ENCODE data around the gene FCRL5.
A peak's percentile ranks its signal among the peaks of the same experiment; 100 is the strongest.

FCRL5 gene

GRCh38 chr1:157539568-157539967 lies 12.7 kb downstream of the FCRL5 start:
- CTCF ChIA-PET, result no interaction called here

GRCh38 chr1:157532569-157532968 lies 19.7 kb downstream of the FCRL5 start:
- DNase-seq, result no peak
- Histone ChIP-seq H3K27ac (ENCODE audit: insufficient read depth in 1 of 2, low read depth in 1 of 2, low read length in 2 of 2, poor library complexity in 1 of 2, severe bottlenecking in 2 of 2) (no peak overlapping the region), H3K36me3 (ENCODE audit: control insufficient read depth in 4 of 4, insufficient read depth in 4 of 4, low read length in 3 of 4) (no peaks in the 10 kb centered on the region), H3K9me3 (ENCODE audit: control extremely low read depth in 1 of 5, control insufficient read depth in 4 of 5, insufficient read depth in 2 of 5, low read depth in 1 of 5, low read length in 4 of 5) (no peaks in the 10 kb centered on the region), H3K27me3 (replicated peaks in 2 of 5; ENCODE audit: control insufficient read depth in 4 of 5, insufficient read depth in 5 of 5, low read length in 4 of 5) (peaks cover 0 to 4% (median 2%) of the 10 kb centered on the region in 5 experiments), H3K4me3 (ENCODE audit: control insufficient read depth in 1 of 7, extremely low read depth in 1 of 7, insufficient read depth in 4 of 7, low read depth in 2 of 7, low read length in 6 of 7) (no peak overlapping the region), H3K4me1 (ENCODE audit: control extremely low read depth in 1 of 4, control insufficient read depth in 4 of 4, insufficient read depth in 4 of 4, low read length in 3 of 4) (no peaks in the 10 kb centered on the region)
- CTCF ChIA-PET, result no interaction called here
- no CpG with 5 or more reads among the region's 3 CpGs for WGBS (ENCODE audit: insufficient coverage)
- POLR2A ChIA-PET, result no interaction called here

More at GRCh38 chr1:157539568-157539967, 12.7 kb downstream of the FCRL5 start:
- peak in 1 of 3 donors; percentile 9 for DNase-seq
- Histone ChIP-seq H3K4me1 (ENCODE audit: control extremely low read depth in 1 of 4, control insufficient read depth in 4 of 4, insufficient read depth in 4 of 4, low read length in 3 of 4) (no peaks in the 10 kb centered on the region), H3K27ac (ENCODE audit: insufficient read depth in 1 of 2, low read depth in 1 of 2, low read length in 2 of 2, poor library complexity in 1 of 2, severe bottlenecking in 2 of 2) (no peak overlapping the region), H3K27me3 (replicated peaks in 2 of 5; ENCODE audit: control insufficient read depth in 4 of 5, insufficient read depth in 5 of 5, low read length in 4 of 5) (peaks cover 0 to 5% (median 3%) of the 10 kb centered on the region in 5 experiments), H3K9me3 (ENCODE audit: control extremely low read depth in 1 of 5, control insufficient read depth in 4 of 5, insufficient read depth in 2 of 5, low read depth in 1 of 5, low read length in 4 of 5) (peaks cover 0 to 4% (median 0%) of the 10 kb centered on the region in 5 experiments), H3K4me3 (ENCODE audit: control insufficient read depth in 1 of 7, extremely low read depth in 1 of 7, insufficient read depth in 4 of 7, low read depth in 2 of 7, low read length in 6 of 7) (no peak overlapping the region), H3K36me3 (ENCODE audit: control insufficient read depth in 4 of 4, insufficient read depth in 4 of 4, low read length in 3 of 4) (no peaks in the 10 kb centered on the region)
- POLR2A ChIA-PET, result no interaction called here

GRCh38 chr1:157523774-157524493 lies 28.4 kb downstream of the FCRL5 start:
- WGBS (ENCODE audit: insufficient coverage), result 95% methylated on average over 4 of the region's 5 CpGs
- H3K27ac ChIP-seq (ENCODE audit: insufficient read depth in 1 of 2, low read depth in 1 of 2, low read length in 2 of 2, poor library complexity in 1 of 2, severe bottlenecking in 2 of 2), result no peak overlapping the region
- H3K4me1 ChIP-seq (ENCODE audit: control extremely low read depth in 1 of 4, control insufficient read depth in 4 of 4, insufficient read depth in 4 of 4, low read length in 3 of 4), result no peaks in the 10 kb centered on the region
- no peak for DNase-seq
- H3K9me3 ChIP-seq (ENCODE audit: control extremely low read depth in 1 of 5, control insufficient read depth in 4 of 5, insufficient read depth in 2 of 5, low read depth in 1 of 5, low read length in 4 of 5), result no peaks in the 10 kb centered on the region
- peaks cover 0 to 4% (median 0%) of the 10 kb centered on the region in 5 experiments for H3K27me3 ChIP-seq (replicated peaks in 2 of 5; ENCODE audit: control insufficient read depth in 4 of 5, insufficient read depth in 5 of 5, low read length in 4 of 5)
- no peak overlapping the region for H3K4me3 ChIP-seq (ENCODE audit: control insufficient read depth in 1 of 7, extremely low read depth in 1 of 7, insufficient read depth in 4 of 7, low read depth in 2 of 7, low read length in 6 of 7)
- ChIA-PET POLR2A (no interaction called here), CTCF (no interaction called here)
- H3K36me3 ChIP-seq (ENCODE audit: control insufficient read depth in 4 of 4, insufficient read depth in 4 of 4, low read length in 3 of 4), result no peaks in the 10 kb centered on the region

- ChIA-PET POLR2A (no interaction called here), CTCF (no interaction called here)
- peaks cover 0 to 4% (median 0%) of the 10 kb centered on the region in 5 experiments for H3K27me3 ChIP-seq (replicated peaks in 2 of 5; ENCODE audit: control insufficient read depth in 4 of 5, insufficient read depth in 5 of 5, low read length in 4 of 5)
- H3K4me1 ChIP-seq (ENCODE audit: control extremely low read depth in 1 of 4, control insufficient read depth in 4 of 4, insufficient read depth in 4 of 4, low read length in 3 of 4), result no peaks in the 10 kb centered on the region
- no peaks in the 10 kb centered on the region for H3K36me3 ChIP-seq (ENCODE audit: control insufficient read depth in 4 of 4, insufficient read depth in 4 of 4, low read length in 3 of 4)
- WGBS (ENCODE audit: insufficient coverage), result 95% methylated on average over 6 of the region's 10 CpGs
- no peak overlapping the region for H3K4me3 ChIP-seq (ENCODE audit: control insufficient read depth in 1 of 7, extremely low read depth in 1 of 7, insufficient read depth in 4 of 7, low read depth in 2 of 7, low read length in 6 of 7)
- DNase-seq, result no peak
- H3K9me3 ChIP-seq (ENCODE audit: control extremely low read depth in 1 of 5, control insufficient read depth in 4 of 5, insufficient read depth in 2 of 5, low read depth in 1 of 5, low read length in 4 of 5), result no peaks in the 10 kb centered on the region
- no peak overlapping the region for H3K27ac ChIP-seq (ENCODE audit: insufficient read depth in 1 of 2, low read depth in 1 of 2, low read length in 2 of 2, poor library complexity in 1 of 2, severe bottlenecking in 2 of 2)
These were observed 31.3 kb downstream of the FCRL5 start for GRCh38 chr1:157521056-157521455.

- Histone ChIP-seq H3K4me3 (ENCODE audit: control insufficient read depth in 1 of 7, extremely low read depth in 1 of 7, insufficient read depth in 4 of 7, low read depth in 2 of 7, low read length in 6 of 7) (no peak overlapping the region), H3K27me3 (replicated peaks in 2 of 5; ENCODE audit: control insufficient read depth in 4 of 5, insufficient read depth in 5 of 5, low read length in 4 of 5) (peaks cover 0 to 4% (median 0%) of the 10 kb centered on the region in 5 experiments), H3K4me1 (ENCODE audit: control extremely low read depth in 1 of 4, control insufficient read depth in 4 of 4, insufficient read depth in 4 of 4, low read length in 3 of 4) (no peaks in the 10 kb centered on the region), H3K27ac (ENCODE audit: insufficient read depth in 1 of 2, low read depth in 1 of 2, low read length in 2 of 2, poor library complexity in 1 of 2, severe bottlenecking in 2 of 2) (no peak overlapping the region), H3K9me3 (ENCODE audit: control extremely low read depth in 1 of 5, control insufficient read depth in 4 of 5, insufficient read depth in 2 of 5, low read depth in 1 of 5, low read length in 4 of 5) (no peaks in the 10 kb centered on the region), H3K36me3 (ENCODE audit: control insufficient read depth in 4 of 4, insufficient read depth in 4 of 4, low read length in 3 of 4) (no peaks in the 10 kb centered on the region)
- WGBS (ENCODE audit: insufficient coverage), result over 99% methylated on average over 18 of the region's 20 CpGs
- ChIA-PET POLR2A (no interaction called here), CTCF (no interaction called here)
- DNase-seq, result no peak
These were observed 31.9 kb downstream of the FCRL5 start for GRCh38 chr1:157520386-157520935.

GRCh38 chr1:157519451-157519850 lies 32.9 kb downstream of the FCRL5 start:
- no peaks in the 10 kb centered on the region for H3K9me3 ChIP-seq (ENCODE audit: control extremely low read depth in 1 of 5, control insufficient read depth in 4 of 5, insufficient read depth in 2 of 5, low read depth in 1 of 5, low read length in 4 of 5)
- ChIA-PET CTCF (interaction anchor here (0.6 kb wide), 1 partner anchor 382 kb away, joined by 3 read pairs; no protein-coding TSS in a partner anchor), POLR2A (no interaction called here)
- H3K27ac ChIP-seq (ENCODE audit: insufficient read depth in 1 of 2, low read depth in 1 of 2, low read length in 2 of 2, poor library complexity in 1 of 2, severe bottlenecking in 2 of 2), result no peak overlapping the region
- no peaks in the 10 kb centered on the region for H3K4me1 ChIP-seq (ENCODE audit: control extremely low read depth in 1 of 4, control insufficient read depth in 4 of 4, insufficient read depth in 4 of 4, low read length in 3 of 4)
- peaks cover 0 to 4% (median 0%) of the 10 kb centered on the region in 5 experiments for H3K27me3 ChIP-seq (replicated peaks in 2 of 5; ENCODE audit: control insufficient read depth in 4 of 5, insufficient read depth in 5 of 5, low read length in 4 of 5)
- 100% methylated on average over 2 of the region's 2 CpGs for WGBS (ENCODE audit: insufficient coverage)
- no peak overlapping the region for H3K4me3 ChIP-seq (ENCODE audit: control insufficient read depth in 1 of 7, extremely low read depth in 1 of 7, insufficient read depth in 4 of 7, low read depth in 2 of 7, low read length in 6 of 7)
- DNase-seq, result no peak
- H3K36me3 ChIP-seq (ENCODE audit: control insufficient read depth in 4 of 4, insufficient read depth in 4 of 4, low read length in 3 of 4), result no peaks in the 10 kb centered on the region

GRCh38 chr1:157517016-157517415 lies 35.3 kb downstream of the FCRL5 start:
- no peaks in the 10 kb centered on the region for H3K9me3 ChIP-seq (ENCODE audit: control extremely low read depth in 1 of 5, control insufficient read depth in 4 of 5, insufficient read depth in 2 of 5, low read depth in 1 of 5, low read length in 4 of 5)
- H3K36me3 ChIP-seq (ENCODE audit: control insufficient read depth in 4 of 4, insufficient read depth in 4 of 4, low read length in 3 of 4), result no peaks in the 10 kb centered on the region
- CTCF ChIA-PET, result no interaction called here
- POLR2A ChIA-PET, result no interaction called here
- H3K27me3 ChIP-seq (replicated peaks in 2 of 5; ENCODE audit: control insufficient read depth in 4 of 5, insufficient read depth in 5 of 5, low read length in 4 of 5), result peaks cover 0 to 10% (median 0%) of the 10 kb centered on the region in 5 experiments
- 88% methylated on average over 6 of the region's 8 CpGs for WGBS (ENCODE audit: insufficient coverage)
- peaks cover 9 to 13% (median 10%) of the 10 kb centered on the region in 4 experiments for H3K4me1 ChIP-seq (ENCODE audit: control extremely low read depth in 1 of 4, control insufficient read depth in 4 of 4, insufficient read depth in 4 of 4, low read length in 3 of 4)
- no peak overlapping the region for H3K4me3 ChIP-seq (ENCODE audit: control insufficient read depth in 1 of 7, extremely low read depth in 1 of 7, insufficient read depth in 4 of 7, low read depth in 2 of 7, low read length in 6 of 7)
- DNase-seq, result peak in 2 of 3 donors; percentile 4 to 10
- no peak overlapping the region for H3K27ac ChIP-seq (ENCODE audit: insufficient read depth in 1 of 2, low read depth in 1 of 2, low read length in 2 of 2, poor library complexity in 1 of 2, severe bottlenecking in 2 of 2)

All from common myeloid progenitor, CD34-positive (primary cell).